ENCODE results near the gene GRM8. TPM values are rescaled to one million over a fixed set of nuclear protein-coding genes. Genes with fewer than 3 reads are reported as not detected.

The GRM8 gene
- polyA plus RNA-seq, 1 donor from 2014 or later: 1.5 TPM

- TF ChIP-seq EZH2 (IDR thresholded peaks at IDR 0.05; ENCODE audit: borderline replicate concordance, insufficient read depth, low read length, poor library complexity, severe bottlenecking) (no peak), TAF1 (IDR thresholded peaks at IDR 0.05; ENCODE audit: low read depth) (no peak)
- H3K9me2 ChIP-seq (ENCODE audit: insufficient read depth, low read length): no peaks in the 10 kb centered on the region
- H3K36me3 ChIP-seq (ENCODE audit: insufficient read depth, low read length): no peaks in the 10 kb centered on the region
- no peaks in the 10 kb centered on the region for H4K20me1 ChIP-seq (ENCODE audit: insufficient read depth)
- H3K79me2 ChIP-seq (replicated peaks; ENCODE audit: insufficient read depth, low read length): no peaks in the 10 kb centered on the region
- H3K9ac ChIP-seq (ENCODE audit: low read length): no peak overlapping the region
- H3F3A ChIP-seq (ENCODE audit: insufficient read depth, low read length, poor library complexity, severe bottlenecking): no peaks in the 10 kb centered on the region
- H3K4me2 ChIP-seq (ENCODE audit: low read length): no peak overlapping the region
- no peaks in the 10 kb centered on the region for H3K9me3 ChIP-seq (ENCODE audit: low read length)
- H3K27me3 ChIP-seq (ENCODE audit: insufficient read depth, low read depth, low read length): no peaks in the 10 kb centered on the region
- no peak overlapping the region for H2AFZ ChIP-seq (ENCODE audit: low read depth, low read length)
- no peak overlapping the region for H3K4me3 ChIP-seq (ENCODE audit: low read length)
- H3K27ac ChIP-seq (ENCODE audit: low read length): no peak overlapping the region
Measured at GRCh38 chr7:126959649-126960048, 293.1 kb downstream of the GRM8 start.

GRCh38 chr7:126958367-126958766 is 294.4 kb downstream of the GRM8 start:
- Histone ChIP-seq H3K9me2 (ENCODE audit: insufficient read depth, low read length) (no peaks in the 10 kb centered on the region), H3K4me3 (ENCODE audit: low read length) (no peak overlapping the region), H3K4me2 (ENCODE audit: low read length) (no peak overlapping the region), H2AFZ (ENCODE audit: low read depth, low read length) (no peak overlapping the region), H3K9me3 (ENCODE audit: low read length) (no peaks in the 10 kb centered on the region), H3K79me2 (replicated peaks; ENCODE audit: insufficient read depth, low read length) (no peaks in the 10 kb centered on the region), H3K9ac (ENCODE audit: low read length) (no peak overlapping the region), H3K27ac (ENCODE audit: low read length) (no peak overlapping the region), H3K36me3 (ENCODE audit: insufficient read depth, low read length) (no peaks in the 10 kb centered on the region), H4K20me1 (ENCODE audit: insufficient read depth) (no peaks in the 10 kb centered on the region), H3K27me3 (ENCODE audit: insufficient read depth, low read depth, low read length) (no peaks in the 10 kb centered on the region), H3F3A (ENCODE audit: insufficient read depth, low read length, poor library complexity, severe bottlenecking) (no peaks in the 10 kb centered on the region)
- no peak for TF ChIP-seq POLR2AphosphoS5 (IDR thresholded peaks at IDR 0.05)
- no peak for TF ChIP-seq TAF1 (IDR thresholded peaks at IDR 0.05; ENCODE audit: low read depth)
- no peak for TF ChIP-seq REST (IDR thresholded peaks at IDR 0.05; ENCODE audit: borderline replicate concordance)
- no peak for TF ChIP-seq CTCF (IDR thresholded peaks at IDR 0.05; ENCODE audit: poor library complexity, severe bottlenecking)
- TF ChIP-seq SMC3 (conservative IDR thresholded peaks at IDR 0.05; ENCODE audit: poor library complexity): no peak
- no peak for TF ChIP-seq EP300 (conservative IDR thresholded peaks at IDR 0.05; ENCODE audit: poor library complexity, severe bottlenecking)
- TF ChIP-seq RAD21 (conservative IDR thresholded peaks at IDR 0.05): no peak
- no peak for TF ChIP-seq MXI1 (conservative IDR thresholded peaks at IDR 0.05; ENCODE audit: poor library complexity, severe bottlenecking)
- no peak for TF ChIP-seq EZH2 (IDR thresholded peaks at IDR 0.05; ENCODE audit: borderline replicate concordance, insufficient read depth, low read length, poor library complexity, severe bottlenecking)

GRCh38 chr7:126957443-126957842 is 295.3 kb downstream of the GRM8 start:
- no peaks in the 10 kb centered on the region for H3K36me3 ChIP-seq (ENCODE audit: insufficient read depth, low read length)
- TF ChIP-seq SMC3 (conservative IDR thresholded peaks at IDR 0.05; ENCODE audit: poor library complexity) (no peak), TAF1 (IDR thresholded peaks at IDR 0.05; ENCODE audit: low read depth) (no peak)

More at GRCh38 chr7:126957443-126957842, 295.3 kb downstream of the GRM8 start:
- Histone ChIP-seq H3K79me2 (replicated peaks; ENCODE audit: insufficient read depth, low read length) (no peaks in the 10 kb centered on the region), H3K27me3 (ENCODE audit: insufficient read depth, low read depth, low read length) (no peaks in the 10 kb centered on the region), H3K9me3 (ENCODE audit: low read length) (no peaks in the 10 kb centered on the region), H3F3A (ENCODE audit: insufficient read depth, low read length, poor library complexity, severe bottlenecking) (no peaks in the 10 kb centered on the region), H2AFZ (ENCODE audit: low read depth, low read length) (no peak overlapping the region), H3K4me3 (ENCODE audit: low read length) (no peak overlapping the region), H3K4me2 (ENCODE audit: low read length) (no peak overlapping the region), H3K27ac (ENCODE audit: low read length) (no peak overlapping the region), H3K9ac (ENCODE audit: low read length) (no peak overlapping the region), H4K20me1 (ENCODE audit: insufficient read depth) (no peaks in the 10 kb centered on the region), H3K9me2 (ENCODE audit: insufficient read depth, low read length) (no peaks in the 10 kb centered on the region)

Data from neural cell (in vitro differentiated cells).